KMS-11 (cell line): ENCODE results near the gene LSM7.

Experiments used
- H2AFZ ChIP-seq: fragments of 200-600 bp; sonication (generic); 2 replicates; pipeline ENCODE4 v1.6.1; 2016; ENCODE audit warnings: antibody characterized with exemption, mixed run types, low read depth
- H3K27ac ChIP-seq: fragments of 200-600 bp; sonication (generic); 2 replicates; pipeline ENCODE4 v1.6.1; 2016; ENCODE audit warnings: mild to moderate bottlenecking, mixed run types
- H3K27me3 ChIP-seq: fragments of 200-600 bp; sonication (generic); 2 replicates; pipeline ENCODE4 v1.6.1; 2017; ENCODE audit warnings: mild to moderate bottlenecking, low read depth, mixed run types, moderate library complexity; ENCODE audit not compliant: insufficient read depth
- H3K36me3 ChIP-seq: fragments of 200-600 bp; sonication (generic); 2 replicates; pipeline ENCODE4 v1.6.1; 2017; ENCODE audit warnings: mild to moderate bottlenecking, mixed run types; ENCODE audit not compliant: insufficient read depth
- H3K4me1 ChIP-seq: fragments of 200-600 bp; sonication (generic); 2 replicates; pipeline ENCODE4 v1.6.1; 2016; ENCODE audit warnings: mild to moderate bottlenecking, low read depth, mixed run types; ENCODE audit not compliant: poor library complexity, severe bottlenecking
- H3K4me2 ChIP-seq: fragments of 200-600 bp; sonication (generic); 2 replicates; pipeline ENCODE4 v1.7.0; 2016; ENCODE audit warnings: mild to moderate bottlenecking, mixed run types
- H3K4me3 ChIP-seq: fragments of 200-600 bp; sonication (generic); IDR thresholded peaks from 2 replicates; pipeline ENCODE4 v1.6.1; 2017; ENCODE audit warnings: low read depth, low read length, mixed read lengths; ENCODE audit not compliant: insufficient read depth
- H3K79me2 ChIP-seq: fragments of 200-600 bp; sonication (generic); 2 replicates; pipeline ENCODE4 v1.6.1; 2016; ENCODE audit warnings: low read depth, mixed run types; ENCODE audit not compliant: insufficient read depth
- H3K9ac ChIP-seq: fragments of 200-600 bp; sonication (generic); 2 replicates; pipeline ENCODE4 v1.6.1; 2016; ENCODE audit warnings: mild to moderate bottlenecking, mixed run types
- H4K20me1 ChIP-seq: fragments of 200-600 bp; sonication (generic); 2 replicates; pipeline ENCODE4 v1.6.1; 2016; ENCODE audit warnings: mild to moderate bottlenecking, mixed run types; ENCODE audit not compliant: insufficient read depth
- CTCF ChIP-seq: fragments of 200-600 bp; sonication (generic); conservative IDR thresholded peaks from 2 replicates; pipeline ENCODE4 v1.6.1; 2017; ENCODE audit warnings: low read depth, mild to moderate bottlenecking, antibody characterized with exemption, low read length, moderate library complexity, mixed read lengths

The LSM7 gene

GRCh38 chr19:2308114-2308556 lies 20.3 kb downstream of the LSM7 start, which contains the start of gene LINGO3:
TSS of gene LINGO3 (minus strand) at chr19:2308154. CDS start at chr19:2291776, 16,378 bp downstream.
- no peak within 1 kb of the TSS for H3K4me2 ChIP-seq
- H4K20me1 ChIP-seq: no peaks in the 10 kb centered on the region
- H3K27me3 ChIP-seq: peaks cover 26% of the 10 kb centered on the region; the same call in 1 of the 2 replicates
- no peak within 1 kb of the TSS for H3K27ac ChIP-seq
- H3K4me1 ChIP-seq: peaks cover 6% of the 10 kb centered on the region
- no peaks in the 10 kb centered on the region for H3K79me2 ChIP-seq
- no peak within 1 kb of the TSS for H3K9ac ChIP-seq
- no peaks in the 10 kb centered on the region for H3K36me3 ChIP-seq
- no peak within 1 kb of the TSS for H2AFZ ChIP-seq
- no peak for TF ChIP-seq CTCF
- H3K4me3 ChIP-seq: no peak within 1 kb of the TSS

GRCh38 chr19:2307518-2308012 lies 20.8 kb downstream of the LSM7 start:
- Histone ChIP-seq H4K20me1 (no peaks in the 10 kb centered on the region), H3K79me2 (no peaks in the 10 kb centered on the region), H3K27me3 (peaks cover 26% of the 10 kb centered on the region; the same call in 1 of the 2 replicates), H3K36me3 (no peaks in the 10 kb centered on the region), H3K4me1 (peaks cover 6% of the 10 kb centered on the region), H3K4me2 (no peak overlapping the region), H3K9ac (no peak overlapping the region), H3K4me3 (no peak overlapping the region), H2AFZ (no peak overlapping the region), H3K27ac (no peak overlapping the region)
- no peak for TF ChIP-seq CTCF

GRCh38 chr19:2306971-2307370 lies 21.4 kb downstream of the LSM7 start:
- Histone ChIP-seq H3K4me1 (peaks cover 6% of the 10 kb centered on the region), H3K27ac (no peak overlapping the region), H4K20me1 (no peaks in the 10 kb centered on the region), H3K4me2 (no peak overlapping the region), H3K4me3 (no peak overlapping the region), H2AFZ (no peak overlapping the region), H3K27me3 (peaks cover 22% of the 10 kb centered on the region; the same call in 1 of the 2 replicates), H3K79me2 (no peaks in the 10 kb centered on the region), H3K36me3 (no peaks in the 10 kb centered on the region), H3K9ac (no peak overlapping the region)
- TF ChIP-seq CTCF: no peak

GRCh38 chr19:2306281-2306806 lies 22.0 kb downstream of the LSM7 start:
- H3K4me2 ChIP-seq: no peak overlapping the region
- no peak overlapping the region for H2AFZ ChIP-seq
- no peak overlapping the region for H3K27ac ChIP-seq
- H3K79me2 ChIP-seq: no peaks in the 10 kb centered on the region
- TF ChIP-seq CTCF: no peak
- peaks cover 6% of the 10 kb centered on the region for H3K4me1 ChIP-seq
- no peak overlapping the region for H3K4me3 ChIP-seq
- H4K20me1 ChIP-seq: no peaks in the 10 kb centered on the region
- H3K27me3 ChIP-seq: peaks cover 22% of the 10 kb centered on the region; the same call in 1 of the 2 replicates
- no peaks in the 10 kb centered on the region for H3K36me3 ChIP-seq
- no peak overlapping the region for H3K9ac ChIP-seq
